SU-DHL-6 (cell line): ENCODE data around the gene TPD52L2.

Experiments
- H2AFZ ChIP-seq: fragments of 200-600 bp; sonication (generic); 2 replicates; pipeline ENCODE4 v1.6.1; 2014; ENCODE audit warnings: low read depth, mild to moderate bottlenecking, moderate library complexity, mixed read lengths, antibody characterized with exemption, low read length; ENCODE audit not compliant: severe bottlenecking
- H3F3A ChIP-seq: fragments of 200-600 bp; shearing (Covaris generic); 2 replicates; pipeline ENCODE4 v1.6.0; 2016; ENCODE audit warnings: antibody characterized with exemption, mild to moderate bottlenecking; ENCODE audit not compliant: insufficient read depth
- H3K27ac ChIP-seq: fragments of 200-600 bp; sonication (generic); 2 replicates; pipeline ENCODE4 v1.5.1; 2016; ENCODE audit warnings: low read depth, mild to moderate bottlenecking, low read length, moderate library complexity, mixed read lengths
- H3K27me3 ChIP-seq: fragments of 200-600 bp; sonication (generic), shearing (Covaris generic); 2 replicates; pipeline ENCODE4 v1.6.0; 2014; ENCODE audit warnings: mild to moderate bottlenecking, low read length
- H3K36me3 ChIP-seq: fragments of 200-600 bp; sonication (generic); 2 replicates; pipeline ENCODE4 v1.6.1; 2014; ENCODE audit warnings: mild to moderate bottlenecking, low read length, mixed read lengths
- H3K4me2 ChIP-seq: fragments of 300-600, 200-600 bp; shearing (Covaris generic), sonication (generic); 2 replicates; pipeline ENCODE4 v1.6.0; 2014; ENCODE audit warnings: low read length, low read depth, mild to moderate bottlenecking; ENCODE audit not compliant: poor library complexity, severe bottlenecking
- H3K4me3 ChIP-seq: fragments of 200-600 bp; sonication (generic); 2 replicates; pipeline ENCODE4 v1.5.1; 2014; ENCODE audit warnings: antibody characterized with exemption, low read length, mild to moderate bottlenecking, mixed read lengths; ENCODE audit not compliant: insufficient read depth, poor library complexity, severe bottlenecking
- H3K79me2 ChIP-seq: fragments of 200-600 bp; sonication (generic); 2 replicates; pipeline ENCODE4 v1.6.1; 2014; ENCODE audit warnings: mild to moderate bottlenecking, low read length, moderate library complexity; ENCODE audit not compliant: insufficient read depth
- H3K9ac ChIP-seq: fragments of 200-600 bp; sonication (generic); 2 replicates; pipeline ENCODE4 v1.7.0; 2014; ENCODE audit warnings: mild to moderate bottlenecking, low read length
- H3K9me2 ChIP-seq: fragments of 200-600 bp; sonication (generic); replicated peaks from 2 replicates; pipeline ENCODE4 v1.6.1; 2014; ENCODE audit warnings: low read length; ENCODE audit not compliant: insufficient read depth
- H3K9me3 ChIP-seq: fragments of 200-600 bp; sonication (generic); 2 replicates; pipeline ENCODE4 v1.6.1; 2014; ENCODE audit warnings: low read length, mixed read lengths; ENCODE audit not compliant: insufficient read depth
- H4K20me1 ChIP-seq: fragments of 200-600 bp; sonication (generic); 2 replicates; pipeline ENCODE4 v1.6.1; 2014; ENCODE audit warnings: low read depth, mild to moderate bottlenecking, antibody characterized with exemption, low read length, moderate library complexity, mixed read lengths
- EZH2phosphoT487 ChIP-seq: fragments of 200-600 bp; sonication (generic), shearing (Covaris generic); conservative IDR thresholded peaks from 2 replicates; pipeline ENCODE4 v1.6.1; 2018; ENCODE audit warnings: mild to moderate bottlenecking, antibody characterized with exemption, low read length, moderate library complexity, mixed read lengths
- TF ChIP-seq, protein P1 (sequence below): fragments of 200-600 bp; sonication (generic); IDR thresholded peaks from one replicate; pipeline ENCODE4 v1.5.1; 2017; ENCODE audit warnings: antibody characterized with exemption, mild to moderate bottlenecking, low read length, moderate library complexity; ENCODE audit not compliant: insufficient read depth, poor library complexity, severe bottlenecking

Gene TPD52L2

GRCh38 chr20:63917811-63918210 is 52.7 kb downstream of the TPD52L2 start:
- H4K20me1 ChIP-seq: no peaks in the 10 kb centered on the region; the same call in 1 of the 2 replicates
- no peak overlapping the region for H2AFZ ChIP-seq
- no peaks in the 10 kb centered on the region for H3K27me3 ChIP-seq
- no peaks in the 10 kb centered on the region for H3K36me3 ChIP-seq
- no peak overlapping the region for H3K4me2 ChIP-seq
- H3K79me2 ChIP-seq: peaks cover 65% of the 10 kb centered on the region
- H3K9me2 ChIP-seq: no peaks in the 10 kb centered on the region
- H3F3A ChIP-seq: 0 out of 2 replicates have a peak, but pooled peaks cover 4% of the 10 kb centered on the region
- H3K9me3 ChIP-seq: 0 out of 2 replicates have a peak, but pooled peaks cover 5% of the 10 kb centered on the region
- no peak for TF ChIP-seq EZH2phosphoT487
- TF ChIP-seq, protein P1, sequence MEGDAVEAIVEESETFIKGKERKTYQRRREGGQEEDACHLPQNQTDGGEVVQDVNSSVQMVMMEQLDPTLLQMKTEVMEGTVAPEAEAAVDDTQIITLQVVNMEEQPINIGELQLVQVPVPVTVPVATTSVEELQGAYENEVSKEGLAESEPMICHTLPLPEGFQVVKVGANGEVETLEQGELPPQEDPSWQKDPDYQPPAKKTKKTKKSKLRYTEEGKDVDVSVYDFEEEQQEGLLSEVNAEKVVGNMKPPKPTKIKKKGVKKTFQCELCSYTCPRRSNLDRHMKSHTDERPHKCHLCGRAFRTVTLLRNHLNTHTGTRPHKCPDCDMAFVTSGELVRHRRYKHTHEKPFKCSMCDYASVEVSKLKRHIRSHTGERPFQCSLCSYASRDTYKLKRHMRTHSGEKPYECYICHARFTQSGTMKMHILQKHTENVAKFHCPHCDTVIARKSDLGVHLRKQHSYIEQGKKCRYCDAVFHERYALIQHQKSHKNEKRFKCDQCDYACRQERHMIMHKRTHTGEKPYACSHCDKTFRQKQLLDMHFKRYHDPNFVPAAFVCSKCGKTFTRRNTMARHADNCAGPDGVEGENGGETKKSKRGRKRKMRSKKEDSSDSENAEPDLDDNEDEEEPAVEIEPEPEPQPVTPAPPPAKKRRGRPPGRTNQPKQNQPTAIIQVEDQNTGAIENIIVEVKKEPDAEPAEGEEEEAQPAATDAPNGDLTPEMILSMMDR: no peak
- H3K27ac ChIP-seq: no peak overlapping the region
- H3K4me3 ChIP-seq: no peak overlapping the region
- H3K9ac ChIP-seq: no peak overlapping the region

GRCh38 chr20:63919130-63919529 is 54.1 kb downstream of the TPD52L2 start:
- Histone ChIP-seq H3K36me3 (no peaks in the 10 kb centered on the region), H3K4me3 (no peak overlapping the region)
- TF ChIP-seq, protein P1: no peak
- no peak for TF ChIP-seq EZH2phosphoT487

GRCh38 chr20:63920226-63920625 is 55.2 kb downstream of the TPD52L2 start:
- Histone ChIP-seq H3K27ac (no peak overlapping the region), H3K9me3 (0 out of 2 replicates have a peak, but pooled peaks cover 5% of the 10 kb centered on the region), H3K9me2 (no peaks in the 10 kb centered on the region), H4K20me1 (no peaks in the 10 kb centered on the region; the same call in 1 of the 2 replicates), H2AFZ (no peak overlapping the region), H3K4me3 (no peak overlapping the region), H3K79me2 (peaks cover 53% of the 10 kb centered on the region), H3K27me3 (no peaks in the 10 kb centered on the region), H3K36me3 (no peaks in the 10 kb centered on the region), H3F3A (0 out of 2 replicates have a peak, but pooled peaks cover 4% of the 10 kb centered on the region), H3K9ac (no peak overlapping the region), H3K4me2 (no peak overlapping the region)
- TF ChIP-seq EZH2phosphoT487: no peak
- TF ChIP-seq, protein P1: no peak

More at GRCh38 chr20:63919130-63919529, 54.1 kb downstream of the TPD52L2 start:
- no peaks in the 10 kb centered on the region for H3K9me2 ChIP-seq
- no peak overlapping the region for H2AFZ ChIP-seq
- no peak overlapping the region for H3K9ac ChIP-seq
- H3K27me3 ChIP-seq: no peaks in the 10 kb centered on the region
- H3K9me3 ChIP-seq: 0 out of 2 replicates have a peak, but pooled peaks cover 5% of the 10 kb centered on the region
- no peak overlapping the region for H3K27ac ChIP-seq
- no peaks in the 10 kb centered on the region; the same call in 1 of the 2 replicates for H4K20me1 ChIP-seq
- peaks cover 56% of the 10 kb centered on the region for H3K79me2 ChIP-seq
- H3K4me2 ChIP-seq: no peak overlapping the region
- 0 out of 2 replicates have a peak, but pooled peaks cover 4% of the 10 kb centered on the region for H3F3A ChIP-seq
